Renal pelvis (tissue), 4 donors: ENCODE measurements around the gene TANGO6. TPM values are rescaled to one million over a fixed set of nuclear protein-coding genes. Genes with fewer than 3 reads are reported as not detected.

ENCODE experiments used
- DNase-seq: peaks from one replicate; pipeline ENCODE4 v3.0.0-alpha.2; 2013
- polyA plus RNA-seq, 3 donors: library from polyadenylated mRNA; unstranded; fragments of 120-200 nt; gene quantifications; one replicate each; pipeline ENCODE4 v1.2.1, GENCODE V29; 2013; ENCODE audit not compliant: insufficient read length in 3 of 3

The TANGO6 gene
- polyA plus RNA-seq, 3 donors, result 5.3 to 6.0 (median 5.5) TPM

- DNase-seq, result no peak
Measured at GRCh38 chr16:68860978-68861892, 17.9 kb downstream of the TANGO6 start.

GRCh38 chr16:68866933-68867332 is 23.6 kb downstream of the TANGO6 start:
- no peak for DNase-seq

DNA sequence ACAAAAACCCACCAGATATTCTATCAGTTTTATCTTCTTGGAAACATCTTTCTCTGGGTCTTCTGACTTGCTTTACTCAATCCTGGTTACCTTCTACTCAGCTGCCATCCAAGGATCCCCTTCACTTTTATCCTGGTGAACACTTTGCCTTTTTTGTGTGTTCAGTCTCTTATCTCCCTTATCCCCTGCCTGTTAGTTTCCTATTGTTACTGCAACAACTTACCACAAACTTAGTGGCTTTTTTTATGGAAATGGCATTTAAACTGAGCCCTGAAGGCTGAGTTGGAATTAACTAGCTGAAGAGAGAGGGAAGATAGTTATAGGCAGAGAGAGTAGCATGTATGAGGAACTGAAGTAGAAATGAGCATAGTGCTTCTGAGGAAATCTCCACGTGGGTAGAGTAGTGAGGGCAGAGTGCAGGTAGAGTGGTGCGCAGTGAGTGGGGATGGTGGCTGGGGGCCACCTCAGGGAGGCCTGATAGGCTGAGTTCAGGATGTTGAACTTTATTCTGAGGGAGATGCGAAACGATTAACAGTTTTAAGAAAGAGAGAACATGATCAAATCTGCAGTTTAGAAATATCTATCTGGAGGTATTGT is 26.3 kb downstream of the TANGO6 start:
- no peak for DNase-seq

DNA sequence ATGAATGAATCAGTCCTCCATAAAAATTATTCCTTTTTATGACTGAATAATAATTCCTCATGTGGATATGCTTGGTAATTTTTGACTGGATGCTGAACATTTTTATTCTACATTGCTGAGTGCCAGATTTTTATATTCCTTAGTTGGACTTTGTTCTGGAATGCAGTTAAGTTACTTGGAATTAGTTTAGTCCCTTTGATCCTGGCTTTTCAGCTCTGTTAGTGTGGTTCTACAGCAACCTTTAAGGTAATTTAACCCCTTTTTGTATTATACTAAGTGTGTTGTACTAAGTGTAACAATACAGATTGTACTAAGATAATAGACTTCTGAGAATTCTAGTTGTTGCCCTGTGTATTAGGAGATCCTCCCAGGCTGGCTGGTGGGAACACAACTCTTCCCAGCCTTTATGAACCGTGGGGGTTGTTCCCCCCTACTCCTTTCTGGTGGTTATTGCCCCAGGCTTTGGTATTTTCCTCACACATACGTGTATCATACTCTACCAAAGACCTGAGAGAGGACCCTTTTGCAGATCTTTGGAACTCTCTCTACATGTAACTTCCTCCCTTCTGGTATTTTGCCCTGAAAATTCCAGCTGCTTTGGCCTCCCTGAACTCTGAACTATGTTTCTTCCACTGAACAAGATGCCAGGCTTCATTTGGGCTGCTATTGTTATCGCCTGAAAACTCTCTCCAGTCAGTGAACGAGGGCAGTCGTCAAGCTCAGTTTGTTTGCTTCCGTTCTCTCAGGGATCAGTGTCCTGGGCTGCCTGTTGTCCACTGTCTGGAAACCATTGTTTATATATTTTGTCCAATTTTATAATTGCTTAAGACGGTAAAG is 30.5 kb downstream of the TANGO6 start:
- no peak for DNase-seq

GRCh38 chr16:68875871-68876270 is 32.5 kb downstream of the TANGO6 start:
- DNase-seq, result no peak

DNA sequence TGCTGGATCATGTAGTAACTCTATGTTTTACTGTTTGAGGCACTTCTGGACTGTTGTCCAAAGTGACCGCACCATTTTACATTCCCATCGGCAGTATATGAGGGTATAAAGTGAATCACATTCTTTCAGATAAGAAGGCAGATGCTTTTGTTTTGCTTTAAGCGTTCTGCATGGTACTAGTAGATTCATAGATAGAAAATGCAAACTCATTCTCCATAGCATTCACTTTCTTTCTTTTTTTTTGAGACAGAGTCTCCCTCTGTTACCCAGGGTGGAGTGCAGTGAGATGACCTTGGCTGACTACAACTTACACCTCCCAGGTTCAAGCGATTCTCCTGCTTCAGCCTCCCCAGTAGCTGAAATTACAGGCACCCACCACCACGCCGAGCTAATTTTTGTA is 40.4 kb downstream of the TANGO6 start:
- no peak for DNase-seq

DNA sequence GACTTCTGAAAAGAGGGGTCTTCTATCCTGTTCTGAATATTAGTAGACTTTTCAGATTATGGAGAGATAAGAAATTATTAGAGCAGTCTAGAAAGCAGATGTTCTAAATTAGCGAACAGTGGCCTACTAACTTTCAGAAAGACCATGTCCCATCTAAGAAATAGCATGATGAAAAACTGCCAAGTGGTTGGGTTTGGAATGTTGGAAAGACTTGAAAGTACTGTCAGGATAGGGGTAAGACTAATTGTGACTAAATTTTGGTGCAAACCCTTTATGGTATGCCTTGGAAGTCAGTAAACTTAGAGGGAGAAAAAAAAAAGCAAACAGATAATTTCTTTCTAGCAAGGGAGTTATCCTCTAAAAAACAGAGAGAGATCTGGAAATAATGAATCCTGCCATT is 41.1 kb downstream of the TANGO6 start:
- no peak for DNase-seq

DNA sequence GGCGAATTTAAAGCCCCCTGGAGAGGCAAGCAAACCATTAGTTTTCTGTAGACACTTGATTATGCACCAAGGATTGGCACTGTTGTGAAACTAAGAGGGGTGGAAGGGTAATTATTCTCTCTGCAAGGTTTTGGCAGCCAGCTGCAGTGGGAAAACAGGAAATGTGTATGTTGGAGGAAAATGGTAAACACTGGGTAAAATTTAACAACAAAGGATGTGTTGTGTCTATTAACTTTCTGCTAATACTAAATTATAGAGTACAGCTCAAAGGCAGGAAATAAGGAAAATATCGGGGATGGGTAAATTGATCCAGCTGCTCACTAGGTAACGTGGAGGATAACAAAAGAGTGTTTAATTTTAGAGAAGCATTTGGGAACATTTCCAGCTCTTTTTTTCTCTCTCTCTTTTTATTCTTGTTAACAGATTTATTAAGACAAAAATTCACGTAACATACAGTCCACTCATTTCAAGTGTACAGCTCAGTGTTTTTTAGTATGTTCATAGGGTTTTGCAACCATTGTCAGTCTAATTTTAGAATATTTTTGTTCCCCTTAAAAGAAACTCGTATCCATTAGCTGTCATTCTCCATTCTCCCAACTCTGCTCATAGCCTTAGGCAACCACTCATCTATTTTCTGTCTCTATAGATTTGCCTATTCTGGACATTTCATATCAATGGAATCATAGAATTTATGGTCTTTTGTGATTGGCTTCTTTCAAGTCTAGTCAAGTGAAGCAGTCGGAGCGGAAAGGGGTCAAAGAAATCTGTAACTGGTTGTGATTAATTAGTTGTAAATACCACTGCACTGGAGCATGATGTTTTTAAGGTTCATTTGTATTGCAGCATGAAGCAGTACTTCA is 41.8 kb downstream of the TANGO6 start:
- no peak for DNase-seq

- DNase-seq, result no peak
Measured at GRCh38 chr16:68887107-68887506, 43.8 kb downstream of the TANGO6 start.

DNA sequence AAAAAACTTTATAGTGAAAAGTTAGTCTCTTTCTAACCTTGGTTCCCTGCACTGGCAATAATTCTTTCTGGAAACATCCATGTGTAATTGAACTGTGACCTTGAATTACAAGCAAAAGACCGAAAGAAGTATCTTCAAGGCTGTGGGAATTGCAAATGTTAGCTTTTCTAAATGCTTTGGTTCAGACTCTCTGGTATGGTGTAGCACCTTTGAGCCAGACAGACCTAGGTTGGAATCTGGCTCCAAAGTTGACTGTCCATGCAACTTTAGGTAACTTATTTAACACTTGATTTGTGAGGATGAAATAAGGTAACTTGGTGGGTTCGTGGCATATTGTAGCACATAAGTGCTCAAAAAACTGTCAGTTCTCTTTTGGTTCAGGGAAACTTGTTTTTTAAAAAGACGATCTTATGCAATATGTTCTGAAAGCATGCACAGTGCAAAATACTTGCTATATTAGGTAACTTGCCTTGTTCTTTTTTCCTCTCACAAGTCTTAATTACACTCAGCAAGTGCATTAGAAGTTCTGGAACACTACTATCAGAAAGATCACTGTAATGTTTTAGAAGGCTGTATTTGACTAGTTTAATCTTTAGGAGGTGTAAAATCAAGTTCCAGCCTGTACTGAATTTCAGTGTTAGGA is 46.3 kb downstream of the TANGO6 start:
- DNase-seq, result no peak

DNA sequence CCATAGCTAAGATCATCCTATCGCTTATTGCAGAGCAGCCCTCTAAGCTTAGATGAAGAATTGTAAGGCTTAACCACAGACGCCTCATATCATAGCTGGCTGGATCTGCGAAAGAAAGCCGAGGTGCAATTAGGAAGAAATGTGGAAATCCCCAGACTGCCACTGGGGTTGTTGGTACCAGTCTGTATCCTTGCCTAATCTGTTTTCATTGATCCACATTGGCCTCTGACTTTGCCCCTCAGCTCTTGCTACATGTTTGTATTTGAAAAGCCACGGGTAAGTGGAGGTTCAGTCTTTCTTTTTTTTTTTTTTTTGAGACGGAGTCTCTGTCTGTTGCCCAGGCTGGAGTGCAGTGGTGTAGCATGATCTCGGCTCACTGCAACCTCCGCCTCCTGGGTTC is 48.9 kb downstream of the TANGO6 start:
- no peak for DNase-seq

- no peak for DNase-seq
Measured at GRCh38 chr16:68892898-68893297, 49.6 kb downstream of the TANGO6 start.

GRCh38 chr16:68893710-68894705 is 50.7 kb downstream of the TANGO6 start:
- peak; percentile 70 for DNase-seq

DNA sequence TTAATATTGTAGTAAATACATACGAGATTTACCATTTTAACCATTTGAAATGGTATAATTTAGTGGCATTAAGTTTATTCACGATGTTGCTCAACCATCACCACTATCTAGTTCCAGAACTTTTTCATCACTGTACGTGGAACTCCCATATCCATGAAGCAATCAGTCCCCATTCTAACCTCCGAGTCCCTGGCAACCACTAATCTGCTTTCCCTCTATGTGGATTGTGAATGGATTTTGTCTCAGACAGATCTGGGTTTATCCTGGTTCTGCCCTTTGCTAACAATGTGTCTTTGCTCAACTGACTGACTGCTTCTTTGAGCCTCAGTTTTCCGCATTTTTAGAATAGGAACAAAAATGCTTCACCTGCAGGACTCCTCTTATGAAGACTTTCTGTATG is 51.4 kb downstream of the TANGO6 start:
- DNase-seq, result no peak

- DNase-seq, result no peak
Measured at GRCh38 chr16:68898026-68898425, 54.7 kb downstream of the TANGO6 start.

- no peak for DNase-seq
Measured at GRCh38 chr16:68900009-68900408, 56.7 kb downstream of the TANGO6 start.

DNA sequence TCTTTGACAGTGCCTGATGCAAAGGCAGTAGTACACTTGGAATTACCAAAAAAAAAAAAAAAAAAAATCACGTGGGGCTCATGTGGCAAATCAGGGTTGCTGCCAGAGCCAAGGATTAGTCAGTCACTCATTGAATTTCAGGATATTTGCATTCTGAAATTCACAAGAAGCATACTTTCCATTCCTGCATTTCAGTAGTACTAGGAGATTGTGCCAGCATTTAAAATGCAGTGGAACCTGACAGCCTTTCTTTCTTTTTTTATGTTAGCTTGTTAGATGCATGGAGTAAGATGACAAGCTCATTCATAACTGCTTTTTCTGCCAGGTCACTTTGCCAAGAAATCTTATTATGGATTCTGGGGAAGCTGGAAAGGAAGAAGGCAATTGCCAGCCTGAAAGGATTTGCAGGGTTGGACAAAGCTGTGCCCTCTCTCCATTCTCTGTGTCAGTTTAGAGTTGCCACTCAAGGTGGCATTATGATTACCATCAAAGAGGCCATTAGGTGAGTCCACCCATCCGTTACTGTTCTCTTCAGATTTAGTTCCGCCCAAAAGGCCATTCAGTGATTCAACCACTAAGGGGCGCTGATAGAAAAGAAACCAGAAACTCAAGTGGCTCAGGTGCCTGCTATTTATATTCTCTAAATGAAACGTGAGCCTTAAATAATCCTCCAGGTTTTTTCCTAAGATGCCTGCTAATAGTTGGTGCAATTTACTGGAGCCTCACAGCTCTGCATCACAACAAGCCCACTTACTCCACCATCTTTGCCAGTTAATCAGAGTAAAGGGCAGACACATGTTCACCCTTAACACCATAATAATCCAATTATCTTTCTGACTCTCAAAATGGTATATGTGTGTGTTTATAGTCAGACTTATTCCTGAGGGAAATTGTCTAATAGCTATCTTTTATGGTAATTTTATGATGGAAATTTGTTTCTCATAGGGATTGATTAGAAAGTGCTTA is 59.0 kb downstream of the TANGO6 start:
- DNase-seq, result peak; percentile 73

- DNase-seq, result no peak
Measured at GRCh38 chr16:68902969-68903345, 59.6 kb downstream of the TANGO6 start.

DNA sequence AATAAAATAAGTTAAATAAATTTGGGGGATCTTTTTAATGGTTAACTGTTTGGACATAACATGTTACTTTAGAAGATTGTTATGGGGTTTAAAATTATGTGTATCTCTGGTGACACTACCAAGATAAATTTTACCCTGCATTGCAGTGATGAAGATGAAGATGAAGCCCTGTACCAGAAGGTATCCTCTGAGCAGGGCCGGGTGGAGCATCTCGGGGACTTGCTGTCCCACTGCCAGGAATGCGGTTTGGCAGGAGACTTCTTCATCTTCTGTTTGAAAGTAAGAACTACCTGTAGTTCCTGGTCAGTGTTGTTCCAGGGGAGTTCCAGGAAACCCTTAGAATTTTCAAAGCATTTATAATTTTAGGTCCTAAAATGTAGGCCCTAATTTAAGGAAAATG is 64.0 kb downstream of the TANGO6 start:
- DNase-seq, result no peak
